Lower leg skin (tissue), 3 donors: ENCODE measurements around the gene PDZD8.

Source experiments
- CTCF ChIP-seq, 3 donors: fragments of 450-650 bp; IDR thresholded peaks; one replicate each; pipeline ENCODE4 v1.5.1; 2016; ENCODE audit warnings: antibody characterized with exemption in 3 of 3, mild to moderate bottlenecking in 3 of 3, moderate library complexity in 2 of 3
- POLR2A ChIP-seq, 2 donors: fragments of 450-650 bp; IDR thresholded peaks; one replicate each; pipeline ENCODE4 v1.6.1; 2016 to 2017; ENCODE audit warnings: antibody characterized with exemption in 2 of 2, mild to moderate bottlenecking in 1 of 2, moderate library complexity in 1 of 2

GRCh38 chr10:117261501-117261900 lies 113.7 kb downstream of the PDZD8 start:
- no peak for TF ChIP-seq CTCF (IDR thresholded peaks at IDR 0.05)
- TF ChIP-seq POLR2A (IDR thresholded peaks at IDR 0.05): no peak
